Activated naive CD4-positive, alpha-beta T cell treated with anti-CD3 and anti-CD28 coated beads, Interleukin-2, amount 50 U/mL, for 72 hours (primary cell): ENCODE results near the gene LCN1. TPM values are rescaled to one million over a fixed set of nuclear protein-coding genes. Genes with fewer than 3 reads are reported as not detected.
"Not testable (repeated sequence)": the region's sequence is repeated elsewhere in the genome, so short reads cannot be mapped to it uniquely, and the experiment has no call there.

ENCODE experiments used
- ATAC-seq, 2 donors: fragments of 150-1000 bp; cut with Tn5 transposase; 2 replicates each; pipeline ENCODE4 v1.10.0; 2021; ENCODE audit warnings: mild to moderate bottlenecking in 2 of 2, moderate library complexity in 2 of 2
- DNase-seq, 2 donors: peaks; one replicate each; pipeline ENCODE4 v3.0.0; 2021 to 2022; ENCODE audit warnings: low spot score in 2 of 2
- H3K27ac Mint-ChIP-seq, 2 donors: one replicate each; pipeline ENCODE4 v1.8.0; 2022; ENCODE audit warnings: mild to moderate bottlenecking in 2 of 2, mixed read lengths in 2 of 2
- H3K36me3 Mint-ChIP-seq, 2 donors: one replicate each; pipeline ENCODE4 v1.8.0; 2022; ENCODE audit warnings: mixed read lengths in 2 of 2
- H3K9me3 Mint-ChIP-seq, 2 donors: one replicate each; pipeline ENCODE4 v1.8.0; 2022; ENCODE audit warnings: mixed read lengths in 2 of 2
- total RNA-seq, 2 donors: library from RNA; stranded (reverse); gene quantifications; one replicate each; pipeline ENCODE4 v1.2.3, GENCODE V29; 2022

Gene LCN1
- total RNA-seq, 2 donors from 2014 or later, result not detected

GRCh38 chr9:135526089-135526729, 5.0 kb downstream of the LCN1 start:
- no peak for ATAC-seq
- DNase-seq, result no peak
- Mint-ChIP-seq H3K27ac (no peak overlapping the region), H3K9me3 (no peaks in the 10 kb centered on the region), H3K36me3 (no peaks in the 10 kb centered on the region)

- DNase-seq (no peak), ATAC-seq (no peak)
- Mint-ChIP-seq H3K9me3 (no peaks in the 10 kb centered on the region), H3K36me3 (no peaks in the 10 kb centered on the region), H3K27ac (no peak overlapping the region)
Observed at GRCh38 chr9:135526730-135527571, 5.7 kb downstream of the LCN1 start.

GRCh38 chr9:135528842-135529435, 7.7 kb downstream of the LCN1 start:
- peak in 1 of 2 donors; percentile 34 for ATAC-seq
- H3K9me3 Mint-ChIP-seq, H3K27ac Mint-ChIP-seq, DNase-seq, H3K36me3 Mint-ChIP-seq: not testable (repeated sequence)

- no peaks in the 10 kb centered on the region for H3K9me3 Mint-ChIP-seq
- ATAC-seq (no peak), DNase-seq (no peak)
- no peaks in the 10 kb centered on the region for H3K36me3 Mint-ChIP-seq
- H3K27ac Mint-ChIP-seq, result no peak overlapping the region
Observed at GRCh38 chr9:135530146-135530545, 8.9 kb downstream of the LCN1 start.

- Mint-ChIP-seq H3K36me3 (no peaks in the 10 kb centered on the region), H3K27ac (no peak overlapping the region), H3K9me3 (no peaks in the 10 kb centered on the region)
- ATAC-seq (no peak), DNase-seq (no peak)
Observed at GRCh38 chr9:135531096-135531495, 9.9 kb downstream of the LCN1 start.

GRCh38 chr9:135533113-135533512, 11.9 kb downstream of the LCN1 start:
- no peaks in the 10 kb centered on the region for H3K36me3 Mint-ChIP-seq
- no peak for ATAC-seq
- DNase-seq, result no peak
- H3K9me3 Mint-ChIP-seq, result no peaks in the 10 kb centered on the region
- H3K27ac Mint-ChIP-seq, result no peak overlapping the region

- DNase-seq (no peak), ATAC-seq (no peak)
- Mint-ChIP-seq H3K9me3 (no peaks in the 10 kb centered on the region), H3K36me3 (no peaks in the 10 kb centered on the region), H3K27ac (no peak overlapping the region)
Observed at GRCh38 chr9:135533674-135534073, 12.4 kb downstream of the LCN1 start.

GRCh38 chr9:135534192-135534711, 13.0 kb downstream of the LCN1 start:
- ATAC-seq, H3K36me3 Mint-ChIP-seq, H3K27ac Mint-ChIP-seq, H3K9me3 Mint-ChIP-seq, DNase-seq: not testable (repeated sequence)

- ATAC-seq, H3K9me3 Mint-ChIP-seq, H3K36me3 Mint-ChIP-seq, H3K27ac Mint-ChIP-seq, DNase-seq: not testable (repeated sequence)
Observed at GRCh38 chr9:135534826-135535225, 13.6 kb downstream of the LCN1 start.

- H3K9me3 Mint-ChIP-seq, H3K36me3 Mint-ChIP-seq, ATAC-seq, H3K27ac Mint-ChIP-seq, DNase-seq: not testable (repeated sequence)
Observed at GRCh38 chr9:135535631-135536030, 14.4 kb downstream of the LCN1 start.

GRCh38 chr9:135536216-135536615, 15.0 kb downstream of the LCN1 start:
- ATAC-seq, result peak in 1 of 2 donors; percentile 71
- no peak for DNase-seq
- H3K27ac Mint-ChIP-seq, result no peak overlapping the region

GRCh38 chr9:135543262-135543894, 22.1 kb downstream of the LCN1 start:
- H3K27ac Mint-ChIP-seq, H3K36me3 Mint-ChIP-seq, ATAC-seq, H3K9me3 Mint-ChIP-seq, DNase-seq: not testable (repeated sequence)

More at GRCh38 chr9:135536216-135536615, 15.0 kb downstream of the LCN1 start:
- H3K36me3 Mint-ChIP-seq, result no peaks in the 10 kb centered on the region
- no peaks in the 10 kb centered on the region for H3K9me3 Mint-ChIP-seq

- H3K27ac Mint-ChIP-seq, result no peak overlapping the region
- H3K36me3 Mint-ChIP-seq, result no peaks in the 10 kb centered on the region
- DNase-seq (peak in 1 of 2 donors; percentile 18), ATAC-seq (no peak)
- H3K9me3 Mint-ChIP-seq, result no peaks in the 10 kb centered on the region
Observed at GRCh38 chr9:135544981-135545635, 23.9 kb downstream of the LCN1 start.

- H3K27ac Mint-ChIP-seq, H3K36me3 Mint-ChIP-seq, ATAC-seq, H3K9me3 Mint-ChIP-seq: not testable (repeated sequence)
- DNase-seq, result peak in 1 of 2 donors; percentile 40
Observed at GRCh38 chr9:135545646-135546176, 24.5 kb downstream of the LCN1 start, which contains the start of gene OBP2A. Gene OBP2A, plus strand, starts transcription at chr9:135546126. Its CDS starts 55 bp downstream, at chr9:135546181.

GRCh38 chr9:135546792-135547617, 25.8 kb downstream of the LCN1 start:
- not testable (repeated sequence) for H3K27ac Mint-ChIP-seq, H3K9me3 Mint-ChIP-seq, H3K36me3 Mint-ChIP-seq, ATAC-seq
- DNase-seq, result peak in 1 of 2 donors; percentile 14
